Inferior parietal cortex (tissue), 1 donor: ENCODE results near the gene AMIGO1.
"Not testable (repeated sequence)": the region's sequence is repeated elsewhere in the genome, so short reads cannot be mapped to it uniquely, and the experiment has no call there.

Experiments used
- DNase-seq: peaks from one replicate; pipeline ENCODE4 v3.0.0-alpha.2; 2016; ENCODE audit errors: extremely low spot score

AMIGO1 gene

GRCh38 chr1:109483672-109484518, 25.6 kb downstream of the AMIGO1 start, which contains the start of gene ATXN7L2:
Gene ATXN7L2, plus strand, starts transcription at chr1:109483905. Its CDS starts 49 bp downstream, at chr1:109483954.
- peak; percentile 86 for DNase-seq

- no peak for DNase-seq
Observed at GRCh38 chr1:109482791-109483671, 26.5 kb downstream of the AMIGO1 start.

- DNase-seq = no peak
Observed at GRCh38 chr1:109482242-109482641, 27.3 kb downstream of the AMIGO1 start.

- DNase-seq = no peak
Observed at GRCh38 chr1:109481646-109482045, 27.9 kb downstream of the AMIGO1 start.

- DNase-seq = no peak
Observed at GRCh38 chr1:109479901-109480300, 29.6 kb downstream of the AMIGO1 start.

GRCh38 chr1:109479311-109479710, 30.2 kb downstream of the AMIGO1 start:
- no peak for DNase-seq

- no peak for DNase-seq
Observed at GRCh38 chr1:109478806-109479205, 30.7 kb downstream of the AMIGO1 start.

- no peak for DNase-seq
Observed at GRCh38 chr1:109477821-109478220, 31.7 kb downstream of the AMIGO1 start.

GRCh38 chr1:109476825-109477224, 32.7 kb downstream of the AMIGO1 start:
- DNase-seq = no peak

- DNase-seq = no peak
Observed at GRCh38 chr1:109475261-109475660, 34.3 kb downstream of the AMIGO1 start.

- DNase-seq = no peak
Observed at GRCh38 chr1:109474697-109475096, 34.8 kb downstream of the AMIGO1 start.

GRCh38 chr1:109473284-109474057, 36.1 kb downstream of the AMIGO1 start:
- DNase-seq = not testable (repeated sequence)

- no peak for DNase-seq
Observed at GRCh38 chr1:109472779-109473178, 36.7 kb downstream of the AMIGO1 start.

- DNase-seq = no peak
Observed at GRCh38 chr1:109470245-109470644, 39.3 kb downstream of the AMIGO1 start.

GRCh38 chr1:109468903-109469302, 40.6 kb downstream of the AMIGO1 start:
- no peak for DNase-seq

- DNase-seq = no peak
Observed at GRCh38 chr1:109468061-109468460, 41.5 kb downstream of the AMIGO1 start.

- no peak for DNase-seq
Observed at GRCh38 chr1:109467301-109467777, 42.2 kb downstream of the AMIGO1 start.

- no peak for DNase-seq
Observed at GRCh38 chr1:109466452-109467300, 42.9 kb downstream of the AMIGO1 start, which contains the start of gene SYPL2. Gene SYPL2, plus strand, starts transcription at chr1:109466546. Its CDS starts 298 bp downstream, at chr1:109466844.

GRCh38 chr1:109466125-109466451, 43.4 kb downstream of the AMIGO1 start:
- DNase-seq = no peak

- no peak for DNase-seq
Observed at GRCh38 chr1:109457819-109458218, 51.7 kb downstream of the AMIGO1 start.
